Inflammatory macrophage treated with lipopolysaccharide for 4 hours (primary cell): Measurements from ENCODE around the gene SLC35B2.
A peak's percentile ranks its signal among the peaks of the same experiment; 100 is the strongest.

Experiments
- DNase-seq: peaks from one replicate; pipeline ENCODE4 v3.0.0-alpha.2; 2020

Gene SLC35B2, protein sequence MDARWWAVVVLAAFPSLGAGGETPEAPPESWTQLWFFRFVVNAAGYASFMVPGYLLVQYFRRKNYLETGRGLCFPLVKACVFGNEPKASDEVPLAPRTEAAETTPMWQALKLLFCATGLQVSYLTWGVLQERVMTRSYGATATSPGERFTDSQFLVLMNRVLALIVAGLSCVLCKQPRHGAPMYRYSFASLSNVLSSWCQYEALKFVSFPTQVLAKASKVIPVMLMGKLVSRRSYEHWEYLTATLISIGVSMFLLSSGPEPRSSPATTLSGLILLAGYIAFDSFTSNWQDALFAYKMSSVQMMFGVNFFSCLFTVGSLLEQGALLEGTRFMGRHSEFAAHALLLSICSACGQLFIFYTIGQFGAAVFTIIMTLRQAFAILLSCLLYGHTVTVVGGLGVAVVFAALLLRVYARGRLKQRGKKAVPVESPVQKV

DNA sequence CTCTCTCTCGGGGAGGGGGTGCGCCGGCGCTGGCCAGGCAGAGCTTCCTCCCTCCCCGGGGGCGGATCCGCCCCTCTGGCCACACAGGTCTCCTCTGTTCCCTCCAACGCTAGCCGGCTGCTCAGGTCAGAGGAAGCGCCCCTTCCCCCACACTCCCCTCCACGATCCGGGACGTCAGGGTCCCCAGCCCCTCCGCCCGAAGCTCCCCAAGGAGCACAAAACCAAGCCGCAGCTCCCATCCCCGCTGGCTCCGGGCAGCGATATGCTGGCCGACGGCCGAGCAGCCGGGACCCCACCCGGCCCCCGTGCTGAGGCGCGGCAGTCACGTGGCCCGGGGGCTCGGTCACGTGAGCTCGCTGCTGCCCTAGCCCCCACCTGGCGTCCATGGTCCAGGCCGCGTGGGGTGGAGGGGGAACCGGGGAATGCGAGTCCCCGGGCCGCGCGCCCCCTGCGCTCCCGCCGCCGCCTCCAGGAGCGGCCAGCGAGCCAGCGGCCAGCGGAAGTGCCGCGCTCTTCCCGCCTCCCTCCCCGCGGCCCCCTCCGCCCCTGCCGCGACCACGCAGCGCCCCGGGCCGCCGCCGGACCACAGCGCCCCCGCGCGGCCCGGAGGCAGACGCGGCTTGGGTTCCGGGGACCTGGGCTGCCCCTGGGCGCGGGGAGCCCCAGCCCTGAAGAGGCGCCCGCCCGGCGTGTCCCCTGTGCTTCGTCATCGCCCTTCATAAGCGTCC is at the start of gene SLC35B2:
Gene SLC35B2, minus strand, starts transcription at position 504 of the 728 bp plus-strand sequence. Its CDS starts 118 bp downstream, at position 386.
- DNase-seq, result no peak

DNA sequence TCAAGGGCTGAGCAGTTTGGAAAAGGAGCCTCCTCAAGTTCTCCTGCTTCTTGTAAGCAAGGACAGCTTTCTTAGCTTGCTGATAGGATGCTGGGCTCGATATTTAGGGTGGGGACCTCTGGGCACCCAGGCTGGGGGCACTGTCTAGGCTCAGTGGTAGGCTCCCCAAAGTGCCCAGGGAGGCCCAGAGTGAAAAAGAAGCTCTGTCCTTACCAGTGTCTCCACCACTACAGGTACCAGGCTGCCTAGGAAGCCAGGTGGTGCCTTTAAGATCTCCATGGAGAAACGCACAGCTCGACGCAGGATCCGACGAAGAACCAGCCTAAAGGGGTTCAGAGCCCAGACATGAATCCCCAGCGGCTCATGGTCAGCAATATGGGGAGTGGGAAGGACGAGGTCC is 49.4 kb upstream of the SLC35B2 start:
- no peak for DNase-seq

DNA sequence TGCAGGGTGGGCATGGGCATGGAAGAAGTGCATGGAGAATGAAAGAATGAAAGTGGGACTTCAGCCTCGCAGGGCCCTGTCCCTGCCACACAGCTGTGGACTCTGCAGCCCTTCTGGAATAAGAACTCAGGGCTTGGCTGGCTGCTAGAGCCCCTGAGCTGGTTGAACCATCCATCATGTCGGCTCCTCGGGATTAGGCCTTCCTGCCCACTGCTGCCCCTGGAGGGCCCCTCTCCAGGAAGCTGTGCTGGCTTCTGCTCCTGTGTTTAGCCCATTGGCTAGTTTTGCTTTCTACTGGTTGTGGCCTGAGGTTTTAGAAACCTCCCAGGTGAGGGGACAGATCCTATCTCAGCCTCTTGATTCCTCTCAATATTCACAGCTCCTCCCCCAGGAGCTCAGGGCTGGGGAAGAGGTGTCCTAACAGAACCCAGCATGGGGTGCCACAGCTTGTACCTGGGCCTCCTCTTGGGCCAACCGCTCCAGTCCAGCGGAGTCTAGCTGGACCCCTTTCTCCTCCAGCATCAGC is 47.9 kb upstream of the SLC35B2 start:
- DNase-seq, result no peak

DNA sequence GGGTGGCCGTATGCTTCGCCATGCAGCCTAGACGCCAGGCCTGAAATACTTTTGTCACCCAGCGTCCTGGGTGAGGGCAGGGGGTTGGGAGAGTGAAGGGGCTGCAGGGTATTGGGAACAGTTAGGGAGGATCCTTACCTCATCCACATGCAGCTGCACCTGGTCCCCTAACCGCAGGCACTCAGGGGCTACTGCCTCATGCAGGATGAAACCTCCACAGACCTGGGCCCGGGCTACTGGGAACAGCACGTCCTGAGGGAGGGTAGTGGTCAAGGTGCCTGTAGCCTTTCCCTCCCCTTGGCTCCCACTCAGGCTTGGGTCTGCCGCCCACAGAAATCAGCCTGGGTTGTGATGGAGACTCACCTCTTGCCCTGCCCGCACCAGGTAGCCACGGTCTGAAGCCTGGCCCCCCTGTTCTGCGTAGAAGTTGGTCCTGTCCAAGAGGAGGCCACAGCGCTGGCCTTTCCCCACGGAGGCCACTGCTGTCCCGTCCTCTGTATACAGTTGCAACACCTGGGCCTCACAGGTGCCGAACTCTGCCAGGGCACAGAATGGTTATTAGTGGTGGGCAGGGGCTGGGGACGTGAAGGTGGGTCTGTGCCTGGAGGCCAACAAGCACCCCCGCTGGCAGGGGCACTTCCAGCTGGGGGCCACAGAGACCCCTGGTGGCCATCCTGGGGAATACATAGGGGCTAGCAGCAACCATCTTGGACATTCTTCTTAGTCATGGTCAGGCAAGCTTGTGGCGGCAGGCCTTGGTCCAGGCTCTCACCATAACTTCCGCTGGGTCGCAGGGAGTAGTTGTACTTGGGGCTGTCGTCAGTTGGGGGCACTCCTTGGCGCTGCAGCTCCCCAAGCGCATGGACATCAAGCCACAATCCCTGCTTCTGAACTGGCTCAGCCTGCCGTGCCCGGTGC is 47.2 kb upstream of the SLC35B2 start:
- DNase-seq, result peak; percentile 49

DNA sequence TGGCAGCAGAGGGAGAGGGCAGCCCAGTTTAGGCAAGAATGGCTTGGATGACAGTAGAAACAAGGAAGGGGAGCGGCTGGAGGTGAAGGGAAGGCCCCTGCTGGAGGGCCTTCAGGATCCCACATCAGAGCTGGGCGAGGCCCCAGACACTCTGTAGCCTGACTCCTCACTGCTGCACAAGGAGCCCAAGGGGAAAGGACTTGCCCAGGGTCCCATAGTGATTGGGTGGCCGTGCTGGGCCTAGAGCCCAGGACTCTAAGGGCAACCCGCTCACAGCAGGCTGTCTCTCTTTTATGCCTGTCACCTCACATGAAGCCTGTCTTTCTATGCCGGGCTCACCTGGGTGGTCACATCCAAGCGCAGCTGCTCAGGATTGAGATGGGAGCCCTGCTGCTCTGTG is 46.5 kb upstream of the SLC35B2 start:
- no peak for DNase-seq

DNA sequence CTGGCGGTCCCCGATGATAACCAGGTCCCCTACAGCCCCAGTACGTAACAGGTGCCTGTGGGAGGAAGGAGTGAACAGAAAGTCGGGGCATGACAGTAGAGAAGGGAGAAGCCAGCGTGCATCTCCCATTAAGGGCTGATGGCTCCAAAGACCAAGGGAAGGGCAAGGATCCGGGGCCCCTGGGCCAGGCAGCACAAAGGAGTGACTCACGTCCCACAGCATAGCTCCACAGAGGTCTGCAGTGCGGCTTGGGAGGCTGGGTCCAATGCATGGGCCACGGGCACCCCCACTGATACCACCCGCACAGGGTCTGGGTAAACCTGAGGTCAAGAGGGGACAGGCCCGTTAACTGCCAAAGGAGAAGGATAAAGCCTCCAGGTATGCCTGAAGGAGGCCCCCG is 45.5 kb upstream of the SLC35B2 start:
- DNase-seq, result no peak

DNA sequence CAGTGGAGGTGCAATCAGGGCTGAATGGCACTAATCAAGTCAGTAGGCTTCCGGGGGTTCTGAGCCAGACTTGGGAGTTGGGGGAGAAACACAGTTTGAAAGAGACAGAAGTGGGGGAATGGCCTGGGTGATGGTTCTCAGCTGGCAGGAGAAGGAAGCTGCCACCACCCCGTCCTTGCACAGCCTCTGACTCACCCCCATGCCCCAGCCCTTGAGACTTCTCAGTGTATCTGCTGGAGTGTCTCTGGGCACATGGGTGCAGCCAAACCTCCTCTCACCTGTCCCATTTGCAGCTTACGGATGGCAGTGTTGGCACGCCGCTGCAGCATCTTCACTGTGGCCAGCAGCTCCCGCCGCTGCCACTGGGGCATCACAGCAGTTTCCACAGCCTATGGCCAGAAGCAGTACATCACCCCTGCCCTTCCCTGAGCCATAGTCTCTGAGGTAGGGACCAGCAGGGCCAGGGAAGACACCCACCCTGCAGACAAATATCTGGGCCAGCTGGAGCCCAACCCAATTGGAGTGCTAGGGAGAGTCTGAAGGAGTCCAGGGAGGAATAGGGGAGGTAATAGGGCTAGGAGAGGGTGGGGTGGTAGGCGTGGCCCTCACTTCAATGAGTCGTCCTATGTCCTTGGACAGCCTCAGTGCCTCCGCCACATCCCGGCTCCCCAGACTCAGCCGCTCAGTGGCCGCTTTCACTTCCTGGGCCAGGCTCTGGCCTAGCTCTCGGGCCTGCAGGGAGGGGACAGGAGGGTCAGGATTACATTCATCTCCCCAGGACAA is 44.6 kb upstream of the SLC35B2 start:
- DNase-seq, result no peak

DNA sequence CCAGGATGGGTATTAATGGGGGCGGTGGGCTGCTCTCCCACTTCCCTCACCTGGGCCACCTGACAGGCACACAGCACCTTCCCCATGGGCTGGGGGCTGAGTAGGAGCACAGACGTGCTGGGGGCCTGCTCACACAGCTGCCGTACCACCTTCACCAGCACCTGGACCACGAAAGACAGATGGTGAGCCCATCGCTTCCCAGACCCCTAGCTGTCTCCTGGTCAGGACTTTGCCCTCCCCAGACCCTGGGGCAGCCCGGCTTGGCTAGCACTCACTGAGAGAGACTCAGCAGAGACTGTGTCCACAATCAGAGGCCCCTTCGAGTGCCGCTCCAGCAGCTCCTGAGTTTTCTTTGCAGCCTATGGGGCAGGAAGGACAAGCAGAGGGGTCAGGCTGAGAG is 43.8 kb upstream of the SLC35B2 start:
- DNase-seq, result no peak

DNA sequence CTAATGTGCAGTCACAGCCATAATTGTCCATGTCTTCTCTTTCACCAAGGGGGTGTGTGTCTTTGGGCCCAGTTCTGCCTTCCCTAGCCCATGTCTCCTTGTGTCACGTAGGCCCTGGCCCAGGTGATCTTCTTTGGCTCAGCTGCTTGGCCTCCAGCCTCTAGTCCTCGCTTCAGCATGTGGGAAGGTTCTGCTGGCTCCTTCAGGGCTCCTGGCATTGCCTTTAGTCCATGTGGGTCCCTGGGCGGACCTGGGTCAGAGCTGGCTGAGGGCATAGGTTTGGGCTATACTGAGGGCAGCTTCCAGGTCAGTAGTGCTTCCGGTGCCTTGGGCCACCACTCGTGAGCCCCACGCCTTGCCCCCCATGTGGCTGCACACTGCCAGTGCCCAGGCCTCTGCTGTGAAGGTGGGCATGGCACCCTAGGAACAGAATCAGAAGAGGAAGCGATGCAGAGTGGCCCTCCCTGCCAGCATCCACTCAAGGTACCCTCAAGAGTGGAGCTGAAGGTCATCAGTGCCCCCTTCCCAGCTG is 43.0 kb upstream of the SLC35B2 start:
- no peak for DNase-seq

DNA sequence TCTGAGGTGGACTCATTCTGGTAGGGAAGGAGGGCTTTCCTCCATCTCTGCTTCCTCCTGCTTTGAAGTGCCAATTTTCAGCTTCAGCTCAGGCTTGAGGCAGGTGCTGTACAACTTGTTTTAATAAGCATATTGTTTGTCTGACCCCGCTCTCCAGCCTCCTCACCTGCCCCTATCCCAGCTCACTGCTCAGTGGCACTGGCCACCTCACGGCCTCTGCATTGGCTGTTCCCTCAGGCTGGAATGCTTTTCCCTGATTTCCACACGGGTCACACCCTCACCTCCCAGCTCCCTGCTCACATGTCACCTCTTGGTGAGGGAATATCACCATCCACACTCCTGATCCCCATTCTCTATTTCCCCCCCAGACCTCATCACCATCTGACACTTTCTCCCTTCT is 41.5 kb upstream of the SLC35B2 start:
- DNase-seq, result no peak

DNA sequence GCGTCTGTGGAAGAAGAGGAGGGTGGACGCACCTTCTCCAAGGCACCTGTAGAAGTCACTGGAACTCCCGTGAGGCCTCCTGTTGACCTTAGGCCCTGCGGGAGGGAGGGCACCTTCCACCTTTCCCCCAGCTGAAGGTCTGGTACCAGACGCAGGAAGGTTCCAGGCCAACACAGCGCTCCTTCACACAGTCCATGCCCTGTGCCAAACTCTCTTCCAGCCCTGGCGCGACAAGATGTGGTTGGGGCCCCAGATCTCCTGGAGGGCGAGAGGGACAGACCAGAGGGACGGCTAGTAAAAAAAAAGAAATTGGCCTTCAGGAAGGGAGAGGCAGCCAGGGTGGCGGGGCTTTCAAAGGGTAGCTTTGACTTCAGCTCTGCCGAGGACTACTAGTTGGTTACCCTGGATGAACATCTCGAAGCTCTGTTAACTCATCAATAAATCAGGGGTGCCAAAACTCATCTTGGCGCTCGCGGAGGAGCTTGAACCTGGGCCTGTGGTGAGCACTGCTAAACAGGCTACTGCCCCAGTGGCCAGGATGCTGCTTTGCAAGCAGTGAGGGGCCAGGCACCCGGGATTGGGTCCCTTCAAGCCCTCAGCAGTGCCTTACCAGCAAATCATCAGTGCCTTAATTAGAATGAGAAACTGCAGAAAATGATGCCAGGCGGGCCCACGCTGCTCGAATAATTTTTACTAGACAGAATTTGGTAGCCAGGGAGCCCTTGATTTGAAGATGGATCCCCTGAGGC is 40.9 kb upstream of the SLC35B2 start:
- no peak for DNase-seq

DNA sequence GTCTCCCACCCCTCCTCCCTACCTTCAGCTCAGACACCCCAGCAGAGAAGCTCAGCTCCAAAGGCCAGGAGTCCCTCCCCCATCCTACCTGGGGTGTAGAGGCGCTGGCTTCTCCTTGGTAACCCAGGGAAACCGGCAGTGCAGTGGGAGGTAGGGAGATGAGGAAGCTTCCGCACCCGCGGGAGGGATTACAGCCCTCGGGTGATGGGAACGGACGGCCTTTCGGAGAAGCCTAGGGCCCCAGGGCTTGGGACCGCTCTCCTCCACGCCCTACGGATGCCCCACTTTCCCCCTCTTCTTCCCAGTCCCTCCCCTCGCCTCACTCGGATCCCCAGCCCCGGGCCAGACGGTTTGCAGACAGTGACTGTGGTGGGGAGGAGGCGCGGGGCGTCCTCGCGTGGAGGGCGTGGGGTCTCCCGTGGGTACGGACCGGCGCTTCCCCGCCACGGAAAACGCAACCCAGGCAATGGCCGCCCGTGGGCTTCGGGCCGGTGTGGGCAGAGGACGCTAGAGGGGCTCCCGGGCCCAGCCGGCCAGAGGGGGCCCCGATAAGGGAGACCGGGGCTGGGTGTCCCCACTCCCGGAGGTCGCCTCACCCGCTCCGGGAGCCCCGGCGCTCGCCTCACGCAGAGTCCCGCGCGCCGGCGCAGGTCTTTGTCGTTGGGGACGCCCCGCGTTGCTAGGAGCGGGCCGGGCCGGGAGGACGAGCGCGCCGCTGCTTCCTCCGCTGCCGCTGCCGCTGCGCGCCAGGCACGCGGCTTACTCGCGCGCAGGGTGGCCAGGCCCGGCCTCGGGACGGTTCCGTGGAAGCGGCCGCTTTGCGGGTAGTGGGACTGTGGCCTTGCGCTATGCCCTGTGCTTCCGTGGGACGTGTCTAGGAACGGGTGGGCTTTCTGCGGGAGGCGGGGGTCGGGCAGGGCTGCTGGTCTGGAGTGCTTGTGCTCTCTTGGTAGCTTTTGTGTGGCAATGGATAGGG is 40.0 kb upstream of the SLC35B2 start:
- DNase-seq, result no peak

DNA sequence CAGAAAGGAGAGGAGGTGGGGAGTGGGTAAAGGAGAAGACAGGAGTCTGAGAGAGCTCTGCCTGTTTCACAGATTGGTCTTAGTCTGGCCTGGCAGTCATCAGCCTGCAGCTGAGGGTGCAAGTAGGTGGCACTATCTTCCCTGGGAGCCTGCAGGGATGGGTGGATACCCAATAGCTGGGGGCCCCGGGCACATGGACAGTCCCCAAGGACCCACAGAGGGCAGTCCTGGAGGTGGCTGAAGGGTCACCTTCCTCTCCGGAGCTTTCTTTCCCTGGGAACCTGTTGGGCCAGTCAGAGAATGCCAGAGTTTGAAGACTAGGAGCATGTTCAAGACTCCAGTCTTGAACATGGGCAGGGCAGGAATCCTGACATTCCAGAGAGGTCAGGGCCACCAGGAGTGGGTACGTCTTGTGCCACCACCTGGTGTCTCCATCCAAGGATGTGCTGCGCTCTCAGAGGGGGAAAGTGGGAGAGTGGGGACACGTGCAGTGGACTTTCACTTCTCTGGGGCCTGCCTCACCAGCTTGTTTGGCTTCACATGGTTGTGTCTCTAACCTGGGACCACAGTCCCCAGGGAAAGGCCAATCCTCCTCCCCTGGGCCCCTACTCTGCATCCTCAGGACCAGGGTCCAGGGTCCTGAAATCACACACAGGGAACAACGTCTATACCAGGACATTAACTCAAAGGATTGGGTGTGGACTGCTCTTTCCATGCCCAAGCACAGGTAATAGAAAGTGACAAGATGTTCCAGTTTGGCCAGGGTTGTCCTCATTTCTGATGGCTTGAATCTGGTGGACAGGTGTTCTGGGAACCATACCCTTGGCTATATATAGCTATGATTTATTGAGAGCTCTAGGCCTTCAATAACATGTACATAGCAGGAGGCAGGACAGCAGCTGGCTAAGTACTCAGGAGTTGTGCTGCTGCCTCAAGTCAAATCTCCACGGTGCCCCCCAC is 37.8 kb upstream of the SLC35B2 start:
- DNase-seq, result no peak

DNA sequence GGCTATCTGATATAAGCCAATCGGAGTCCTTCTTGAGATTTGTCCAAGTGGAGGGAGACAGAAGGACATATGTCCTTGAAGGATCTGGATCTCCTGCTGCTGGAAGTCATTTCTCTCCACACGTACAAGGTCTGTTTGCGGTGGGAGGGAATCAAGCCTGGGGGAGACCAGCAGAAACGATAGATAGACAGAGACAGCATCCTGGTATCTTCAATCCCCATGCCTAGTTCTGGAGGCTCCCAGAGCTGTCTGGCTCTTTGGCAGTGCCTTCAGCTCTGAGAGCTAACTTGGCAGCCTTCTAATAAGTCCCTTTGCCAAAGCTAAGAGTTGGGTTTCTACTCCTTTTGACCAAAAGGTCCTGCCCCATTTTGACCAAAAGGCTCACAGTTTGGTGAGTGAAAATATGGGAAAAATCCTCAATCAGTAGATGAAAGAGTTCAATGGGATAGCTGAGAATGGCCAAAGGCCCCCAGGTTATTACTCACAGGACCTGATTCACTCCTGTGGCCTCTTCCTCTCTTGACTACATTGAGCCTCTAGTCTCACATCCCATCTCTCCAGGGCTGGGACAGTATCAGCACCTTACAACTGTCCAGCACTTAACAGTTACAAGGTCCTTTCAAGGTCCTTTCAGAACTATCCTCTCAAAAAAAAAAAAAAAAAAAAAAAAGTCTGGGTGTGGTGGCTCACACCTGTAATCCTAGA is 35.5 kb upstream of the SLC35B2 start:
- DNase-seq, result no peak

DNA sequence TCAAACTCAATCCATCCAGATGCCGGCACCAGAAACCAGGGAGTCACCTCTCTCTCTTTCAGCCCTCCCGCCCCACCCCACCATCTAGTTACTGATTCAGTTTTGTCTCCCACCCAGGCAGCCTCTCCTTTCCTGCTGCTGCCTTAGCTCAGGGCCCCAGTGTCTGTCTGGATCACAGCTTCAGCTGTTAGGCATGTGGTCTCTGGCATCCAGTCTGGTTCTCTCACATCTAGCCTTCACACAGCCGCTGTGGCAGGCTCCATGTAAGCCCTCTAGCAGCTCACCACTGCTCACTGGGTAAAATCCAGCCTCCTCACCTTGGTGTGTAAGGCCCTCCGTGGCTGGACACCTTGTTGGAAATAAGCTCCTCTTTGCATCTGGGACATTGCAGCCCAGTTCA is 34.5 kb upstream of the SLC35B2 start:
- DNase-seq, result no peak

DNA sequence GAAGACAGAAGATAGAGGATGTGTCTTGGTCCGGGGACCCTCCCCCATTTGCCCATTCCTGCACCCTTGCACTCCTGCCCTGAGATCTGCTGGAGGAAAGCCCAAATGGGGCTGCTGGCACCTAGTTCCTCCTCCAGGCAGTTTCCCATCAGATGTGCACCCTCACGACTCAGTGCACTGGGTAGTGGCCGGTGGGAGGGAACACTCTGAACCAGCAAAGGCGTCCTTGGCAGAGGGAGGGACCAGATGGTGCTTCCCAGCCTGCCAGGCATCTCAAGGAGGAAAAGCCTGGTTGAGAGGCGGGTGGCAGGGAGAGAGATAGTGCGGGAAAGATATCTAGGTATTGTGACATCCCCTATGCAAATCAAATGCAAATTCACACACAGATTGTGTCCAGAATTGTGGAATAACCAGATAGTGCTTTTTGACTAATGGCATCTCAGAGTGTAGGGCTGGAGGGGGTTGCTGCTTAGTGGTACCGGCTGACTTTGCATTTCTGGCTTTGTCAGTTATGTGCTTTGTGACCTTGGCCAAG is 32.5 kb upstream of the SLC35B2 start:
- DNase-seq, result peak; percentile 40

DNA sequence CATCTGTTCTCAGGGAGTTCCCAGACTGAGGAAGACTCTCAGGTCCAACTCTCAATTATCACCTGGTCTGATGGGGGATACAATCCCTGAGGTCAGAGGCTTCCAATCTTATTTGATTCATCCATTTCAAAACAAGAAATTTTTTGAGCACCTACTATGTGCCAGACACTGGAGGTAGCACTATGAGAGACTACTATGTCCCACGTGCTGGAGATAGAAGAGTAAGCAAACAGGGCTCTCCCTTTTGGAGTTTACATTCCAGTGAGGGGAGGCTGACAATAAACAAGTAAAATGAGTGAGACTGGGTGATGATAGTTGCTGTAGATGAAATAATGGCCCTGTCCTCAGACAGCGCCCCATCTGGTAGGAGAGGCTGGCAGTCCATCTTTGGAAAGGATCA is 29.4 kb upstream of the SLC35B2 start:
- no peak for DNase-seq

DNA sequence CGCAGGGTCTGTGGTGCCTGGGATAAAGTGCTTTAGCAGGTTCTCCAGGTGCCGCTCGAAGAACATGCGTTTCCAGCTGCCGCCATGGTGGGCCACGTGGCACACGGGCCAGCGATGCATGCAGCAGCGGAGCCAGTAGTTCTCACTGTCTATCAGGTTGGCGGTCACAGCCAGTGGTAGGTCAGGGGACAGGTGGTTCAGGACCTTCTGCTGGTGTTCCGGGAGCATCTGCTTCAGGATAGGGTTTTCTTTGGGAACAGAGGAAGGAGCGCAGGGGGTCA is 28.9 kb upstream of the SLC35B2 start:
- DNase-seq, result no peak
